ENCODE data around the gene CLEC2A. TPM values are rescaled to one million over a fixed set of nuclear protein-coding genes. Genes with fewer than 3 reads are reported as not detected.
"Not testable (repeated sequence)": the region's sequence is repeated elsewhere in the genome, so short reads cannot be mapped to it uniquely, and the experiment has no call there.

The CLEC2A gene, protein sequence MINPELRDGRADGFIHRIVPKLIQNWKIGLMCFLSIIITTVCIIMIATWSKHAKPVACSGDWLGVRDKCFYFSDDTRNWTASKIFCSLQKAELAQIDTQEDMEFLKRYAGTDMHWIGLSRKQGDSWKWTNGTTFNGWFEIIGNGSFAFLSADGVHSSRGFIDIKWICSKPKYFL
- total RNA-seq (2014; rRNA removed; shearing (Covaris generic)), result not detected in 2 replicates
- not detected in 2 replicates for polyA plus RNA-seq (2015; cell fraction: cytosol; rRNA removed)
- not detected in 2 replicates for polyA plus RNA-seq (2015; cell fraction: nucleus; rRNA removed)

GRCh38 chr12:9932270-9932669, at the start of gene CLEC2A:
Gene CLEC2A, minus strand, starts transcription at chr12:9932370. Its CDS starts 41 bp downstream, at chr12:9932329.
- in situ Hi-C loops (cut with HindIII; ENCODE audit: low pct_unique_long_range_greater_than_20kb, low sequenced_read_pairs), result no loop called here
- no peak for DNase-seq (ENCODE audit: low read depth, low spot score)

DNA sequence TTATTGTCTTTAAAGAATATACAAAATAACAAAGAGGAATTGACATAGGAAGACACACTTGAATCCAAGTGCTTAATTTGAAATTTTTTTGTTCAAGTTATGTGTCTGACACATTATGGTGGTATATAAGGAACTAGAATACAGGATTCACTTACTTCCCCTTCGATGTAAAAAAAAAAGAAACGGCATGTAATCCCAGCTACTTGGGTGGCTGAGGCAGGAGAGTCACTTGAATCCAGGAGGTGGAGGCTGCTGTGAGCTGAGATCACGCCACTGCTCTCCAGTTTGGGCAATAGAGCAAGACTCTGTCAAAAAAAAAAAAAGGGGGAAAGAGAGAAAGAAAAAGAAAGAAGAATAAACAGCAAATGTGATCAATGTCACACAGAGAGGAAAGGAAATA, 48.0 kb upstream of the CLEC2A start:
- in situ Hi-C loops (cut with HindIII; ENCODE audit: low pct_unique_long_range_greater_than_20kb, low sequenced_read_pairs), result no loop called here
- no peak for DNase-seq (ENCODE audit: low read depth, low spot score)

DNA sequence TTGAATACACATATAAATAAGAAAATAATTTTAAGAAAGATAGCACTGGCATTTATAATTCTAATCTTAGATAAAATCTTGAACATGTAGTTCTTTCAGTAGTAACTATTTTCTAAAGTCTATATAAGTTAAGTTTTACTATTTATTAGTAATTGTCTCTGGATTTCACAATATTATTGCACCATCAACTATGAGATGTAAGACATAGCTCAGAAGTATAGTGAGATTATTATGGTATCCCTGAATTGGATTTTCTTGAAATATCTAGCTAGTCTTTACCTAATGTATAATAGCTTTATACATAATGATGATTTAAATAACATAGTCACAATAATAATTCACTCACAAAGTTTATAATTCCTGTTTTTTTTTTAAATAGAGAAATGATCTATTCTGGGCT, 45.7 kb upstream of the CLEC2A start:
- no peak for DNase-seq (ENCODE audit: low read depth, low spot score)
- in situ Hi-C loops (cut with HindIII; ENCODE audit: low pct_unique_long_range_greater_than_20kb, low sequenced_read_pairs), result no loop called here

DNA sequence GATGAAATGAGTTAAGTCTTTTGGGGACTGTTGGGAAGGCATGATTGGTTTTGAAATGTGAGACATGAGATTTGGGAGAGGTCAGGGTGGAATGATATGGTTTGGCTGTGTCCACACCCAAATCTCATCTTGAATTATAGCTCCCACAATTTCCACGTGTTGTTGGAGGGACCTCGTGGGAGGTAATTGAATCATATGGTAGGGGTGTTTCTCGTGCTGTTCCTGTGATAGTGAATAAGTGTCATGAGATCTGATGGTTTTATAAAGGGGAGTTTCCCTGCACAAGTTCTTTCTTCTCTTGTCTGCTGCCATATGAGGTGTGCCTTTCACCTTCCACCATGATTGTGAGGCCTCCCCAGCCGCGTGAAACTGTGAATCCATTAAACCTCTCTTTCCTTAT, 44.5 kb upstream of the CLEC2A start:
- DNase-seq (ENCODE audit: low read depth, low spot score); in situ Hi-C loops (cut with HindIII; ENCODE audit: low pct_unique_long_range_greater_than_20kb, low sequenced_read_pairs): not testable (repeated sequence)

- no peak for DNase-seq (ENCODE audit: low read depth, low spot score)
- in situ Hi-C loops (cut with HindIII; ENCODE audit: low pct_unique_long_range_greater_than_20kb, low sequenced_read_pairs), result no loop called here
These were observed 43.4 kb upstream of the CLEC2A start for GRCh38 chr12:9975614-9976013.

DNA sequence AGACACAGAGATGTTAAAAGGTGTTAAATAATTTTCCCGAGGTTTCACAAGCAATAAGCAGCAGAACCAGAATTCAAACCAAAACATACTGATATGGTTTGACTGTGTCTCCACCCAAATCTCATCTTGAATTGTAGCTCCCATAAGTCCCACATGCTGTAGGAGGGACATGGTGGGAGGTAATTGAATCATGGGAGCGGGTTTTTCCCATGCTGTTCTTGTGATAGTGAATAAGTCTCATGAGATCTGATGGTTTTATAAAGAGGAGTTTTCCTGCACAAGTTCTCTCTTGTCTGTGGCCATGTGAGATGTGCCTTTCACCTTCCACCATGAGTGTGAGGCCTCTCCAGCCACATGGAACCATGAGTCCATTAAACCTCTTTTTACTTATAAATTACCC, 42.6 kb upstream of the CLEC2A start:
- DNase-seq (ENCODE audit: low read depth, low spot score); in situ Hi-C loops (cut with HindIII; ENCODE audit: low pct_unique_long_range_greater_than_20kb, low sequenced_read_pairs): not testable (repeated sequence)

- in situ Hi-C loops (cut with HindIII; ENCODE audit: low pct_unique_long_range_greater_than_20kb, low sequenced_read_pairs), result no loop called here
- no peak for DNase-seq (ENCODE audit: low read depth, low spot score)
These were observed 41.8 kb upstream of the CLEC2A start for GRCh38 chr12:9973949-9974348.

DNA sequence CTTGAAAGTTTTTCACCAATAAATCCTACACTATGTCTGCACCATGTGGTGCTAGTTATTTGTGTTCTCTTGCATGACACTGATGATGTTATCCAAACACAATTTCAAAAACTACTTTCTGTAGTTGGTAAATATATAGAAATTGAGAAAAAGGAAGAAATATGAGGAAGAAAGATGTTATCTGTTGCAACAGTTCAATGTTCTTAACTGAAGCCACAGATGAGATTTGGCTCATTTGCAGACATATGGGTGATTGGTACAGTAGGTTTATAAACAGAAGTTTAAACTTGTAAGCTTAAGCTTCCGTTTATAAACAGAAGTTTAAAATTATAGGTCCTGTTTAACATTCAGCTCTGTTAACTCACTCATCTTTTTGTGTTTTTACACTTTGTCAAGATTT, 39.0 kb upstream of the CLEC2A start, which contains the start of gene CLEC12A:
Gene CLEC12A, plus strand, starts transcription at position 229 of the 400 bp plus-strand sequence. CDS start 188 bp downstream, outside the sequence.
- no peak for DNase-seq (ENCODE audit: low read depth, low spot score)
- in situ Hi-C loops (cut with HindIII; ENCODE audit: low pct_unique_long_range_greater_than_20kb, low sequenced_read_pairs), result no loop called here

GRCh38 chr12:9969673-9970072, 37.5 kb upstream of the CLEC2A start:
- in situ Hi-C loops (cut with HindIII; ENCODE audit: low pct_unique_long_range_greater_than_20kb, low sequenced_read_pairs), result no loop called here
- DNase-seq (ENCODE audit: low read depth, low spot score), result no peak

GRCh38 chr12:9961901-9962300, 29.7 kb upstream of the CLEC2A start:
- in situ Hi-C loops (cut with HindIII; ENCODE audit: low pct_unique_long_range_greater_than_20kb, low sequenced_read_pairs), result no loop called here
- no peak for DNase-seq (ENCODE audit: low read depth, low spot score)

DNA sequence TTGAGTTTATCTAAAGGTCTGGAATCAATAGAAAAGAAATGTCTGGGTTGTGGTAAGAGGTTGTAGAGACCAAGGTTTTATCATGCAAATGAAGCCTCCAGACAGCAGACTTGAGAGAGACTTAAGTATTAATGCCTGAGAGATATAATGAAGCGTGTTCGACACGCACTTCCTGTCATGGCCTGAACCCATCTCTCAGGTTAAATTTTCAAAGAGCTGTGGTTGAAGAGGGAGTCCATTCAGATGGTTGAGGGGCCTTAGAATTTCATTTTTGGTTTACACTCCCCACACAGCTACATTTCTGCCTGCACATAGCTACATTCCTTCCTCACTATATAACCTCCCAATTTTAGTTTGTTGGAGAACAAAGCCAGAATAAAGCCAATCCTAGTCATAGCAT, 28.9 kb upstream of the CLEC2A start:
- in situ Hi-C loops (cut with HindIII; ENCODE audit: low pct_unique_long_range_greater_than_20kb, low sequenced_read_pairs), result no loop called here
- no peak for DNase-seq (ENCODE audit: low read depth, low spot score)

DNA sequence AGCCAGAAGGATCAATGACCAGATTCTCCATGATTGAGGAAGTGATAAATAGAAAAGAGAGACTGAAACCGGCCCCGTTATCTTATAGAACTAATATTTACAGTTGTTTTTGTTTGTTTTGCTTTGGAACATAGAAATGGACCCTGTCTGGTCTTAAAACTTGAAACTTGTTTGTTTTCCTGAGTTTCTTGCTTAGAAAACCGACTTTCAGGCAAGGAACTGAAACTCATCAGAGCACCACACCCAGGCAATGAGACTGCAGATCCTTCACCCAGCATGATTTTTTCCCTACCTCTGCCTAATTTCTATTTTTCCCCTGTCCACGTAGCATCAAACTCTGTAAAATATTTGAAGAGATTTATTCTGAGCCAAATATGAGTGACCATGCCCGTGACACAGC, 28.4 kb upstream of the CLEC2A start:
- in situ Hi-C loops (cut with HindIII; ENCODE audit: low pct_unique_long_range_greater_than_20kb, low sequenced_read_pairs), result no loop called here
- DNase-seq (ENCODE audit: low read depth, low spot score), result no peak

GRCh38 chr12:9957834-9958233, 25.7 kb upstream of the CLEC2A start:
- DNase-seq (ENCODE audit: low read depth, low spot score), result no peak
- in situ Hi-C loops (cut with HindIII; ENCODE audit: low pct_unique_long_range_greater_than_20kb, low sequenced_read_pairs), result no loop called here

DNA sequence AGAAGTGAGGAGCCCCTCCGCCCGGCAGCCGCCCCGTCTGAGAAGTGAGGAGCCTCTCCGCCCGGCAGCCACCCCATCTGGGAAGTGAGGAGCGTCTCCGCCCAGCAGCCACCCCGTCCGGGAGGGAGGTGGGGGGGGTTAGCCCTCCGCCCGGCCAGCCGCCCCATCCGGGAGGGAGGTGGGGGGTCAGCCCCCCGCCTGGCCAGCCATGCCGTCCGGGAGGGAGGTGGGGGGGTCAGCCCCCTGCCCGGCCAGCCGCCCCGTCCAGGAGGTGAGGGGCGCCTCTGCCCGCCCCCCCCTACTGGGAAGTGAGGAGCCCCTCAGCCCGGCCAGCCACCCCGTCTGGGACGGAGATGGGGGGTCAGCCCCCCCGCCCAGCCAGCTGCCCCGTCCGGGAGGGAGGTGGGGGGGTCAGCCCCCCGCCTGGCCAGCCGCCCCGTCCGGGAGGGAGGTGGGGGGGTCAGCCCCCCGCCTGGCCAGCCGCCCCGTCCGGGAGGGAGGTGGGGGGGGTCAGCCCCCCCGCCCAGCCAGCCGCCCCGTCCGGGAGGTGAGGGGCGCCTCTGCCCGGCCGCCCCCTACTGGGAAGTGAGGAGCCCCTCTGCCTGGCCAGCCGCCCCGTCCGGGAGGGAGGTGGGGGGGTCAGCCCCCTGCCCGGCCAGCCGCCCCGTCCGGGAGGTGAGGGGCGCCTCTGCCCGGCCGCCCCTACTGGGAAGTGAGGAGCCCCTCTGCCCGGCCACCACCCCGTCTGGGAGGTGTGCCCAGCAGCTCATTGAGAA, 21.0 kb upstream of the CLEC2A start:
- in situ Hi-C loops (cut with HindIII; ENCODE audit: low pct_unique_long_range_greater_than_20kb, low sequenced_read_pairs); DNase-seq (ENCODE audit: low read depth, low spot score): not testable (repeated sequence)

GRCh38 chr12:9951026-9951675, 19.0 kb upstream of the CLEC2A start:
- DNase-seq (ENCODE audit: low read depth, low spot score), result no peak
- in situ Hi-C loops (cut with HindIII; ENCODE audit: low pct_unique_long_range_greater_than_20kb, low sequenced_read_pairs), result no loop called here

DNA sequence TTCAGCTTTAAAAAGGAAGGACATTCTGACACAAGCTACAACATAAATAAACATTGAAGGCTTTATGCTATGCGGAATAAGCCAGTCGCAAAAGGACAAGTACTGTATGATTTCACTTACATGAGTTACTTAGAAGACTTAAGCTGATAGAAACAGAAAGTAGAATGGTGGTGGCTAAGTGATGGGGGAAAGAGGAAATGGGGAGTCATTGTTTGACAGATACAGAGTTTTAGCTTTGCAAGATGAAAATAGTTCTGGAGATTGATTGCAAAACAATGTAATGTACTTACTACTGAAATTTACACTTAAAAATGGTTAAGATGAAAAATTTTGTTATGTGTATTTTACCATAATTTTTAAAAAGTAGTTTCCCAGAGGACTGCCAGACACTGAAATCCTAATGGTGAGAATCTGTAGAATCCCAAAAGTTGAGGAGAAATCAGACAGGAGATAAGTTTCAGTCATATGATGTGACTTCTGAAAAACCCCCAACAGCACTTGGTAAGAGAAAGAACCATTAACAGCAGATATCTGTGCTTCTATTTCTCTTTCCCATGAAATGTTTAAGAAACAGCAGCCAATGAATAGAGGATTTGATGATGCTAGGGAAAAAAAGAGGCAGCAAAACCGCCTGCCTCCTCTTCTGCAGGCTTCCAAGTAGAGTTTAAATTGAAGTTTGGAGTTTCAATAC, 16.6 kb upstream of the CLEC2A start:
- DNase-seq (ENCODE audit: low read depth, low spot score), result no peak
- in situ Hi-C loops (cut with HindIII; ENCODE audit: low pct_unique_long_range_greater_than_20kb, low sequenced_read_pairs), result no loop called here

DNA sequence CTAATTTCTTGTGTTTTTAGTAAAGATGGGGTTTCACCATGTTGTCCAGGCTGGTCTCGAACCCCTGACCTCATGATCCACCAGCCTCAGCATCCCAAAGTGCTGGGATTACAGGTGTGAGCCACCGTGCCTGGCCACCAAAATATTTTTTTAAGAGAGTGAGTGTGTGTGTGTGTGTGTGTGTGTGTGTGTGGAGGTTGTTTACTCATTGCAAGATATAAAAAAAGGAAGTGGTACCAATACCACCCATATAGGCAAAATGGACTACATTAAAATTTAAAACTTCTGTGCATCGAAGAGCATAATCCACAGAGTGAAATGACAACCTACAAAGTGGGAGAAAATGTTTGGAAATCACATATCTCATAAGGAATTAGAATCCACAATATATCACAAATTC, 15.5 kb upstream of the CLEC2A start:
- DNase-seq (ENCODE audit: low read depth, low spot score), result no peak
- in situ Hi-C loops (cut with HindIII; ENCODE audit: low pct_unique_long_range_greater_than_20kb, low sequenced_read_pairs), result no loop called here

DNA sequence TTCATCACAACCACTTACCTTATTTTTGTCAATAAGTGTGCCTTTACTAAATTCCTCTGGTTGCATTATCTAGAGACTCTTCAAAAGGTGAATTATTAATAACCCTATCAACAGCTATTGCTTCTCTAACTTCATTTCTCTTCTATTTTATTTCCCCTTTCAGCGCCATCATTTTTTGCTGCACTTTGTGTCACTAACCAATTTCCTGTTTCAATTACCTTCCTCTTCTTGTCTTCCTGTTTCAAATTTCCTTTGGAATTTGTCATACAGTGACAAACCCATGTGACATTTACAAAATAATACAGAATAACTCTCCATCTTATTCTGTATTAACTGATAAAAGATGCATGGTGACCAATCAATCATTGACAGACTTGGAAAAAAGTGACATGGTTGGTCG, 12.2 kb upstream of the CLEC2A start:
- in situ Hi-C loops (cut with HindIII; ENCODE audit: low pct_unique_long_range_greater_than_20kb, low sequenced_read_pairs), result no loop called here
- no peak for DNase-seq (ENCODE audit: low read depth, low spot score)
